Breast epithelium (tissue), 4 donors: ENCODE data around the gene GNA12. TPM values are rescaled to one million over a fixed set of nuclear protein-coding genes. Genes with fewer than 3 reads are reported as not detected.
A peak's percentile ranks its signal among the peaks of the same experiment; 100 is the strongest.

Source experiments
- DNase-seq, 2 donors: peaks; one replicate each; pipeline ENCODE4 v3.0.0-alpha.2; 2019; ENCODE audit warnings: low spot score in 2 of 2
- H3K27ac ChIP-seq, 2 donors: fragments of 200-600 bp; sonication (generic) in 1 of 2; one replicate each; pipeline ENCODE4 v1.5.1; 2016 to 2019; ENCODE audit warnings: mild to moderate bottlenecking in 1 of 2
- H3K27me3 ChIP-seq, 2 donors: fragments of 200-600 bp; sonication (generic) in 1 of 2; one replicate each; pipeline versions ENCODE4 v1.5.1 to v1.6.0; 2017 to 2019; ENCODE audit warnings: control low read depth in 1 of 2, mild to moderate bottlenecking in 1 of 2
- H3K36me3 ChIP-seq: fragments of 200-600 bp; one replicate; pipeline ENCODE4 v1.5.1; 2019
- H3K4me1 ChIP-seq, 2 donors: fragments of 200-600 bp; sonication (generic); one replicate each; pipeline ENCODE4 v1.5.1; 2016 to 2019; ENCODE audit warnings: control low read depth in 1 of 2
- H3K4me3 ChIP-seq, 3 donors: fragments of 200-600 bp; sonication (generic); 1 replicate in 2 of 3; 2 replicates in 1 of 3; pipeline ENCODE4 v1.5.1; 2016 to 2019; ENCODE audit warnings: mild to moderate bottlenecking in 3 of 3, moderate library complexity in 2 of 3
- H3K9me3 ChIP-seq, 2 donors: fragments of 200-600 bp; sonication (generic) in 1 of 2; one replicate each; pipeline ENCODE4 v1.5.1; 2016 to 2019; ENCODE audit warnings: control low read depth in 1 of 2
- POLR2A ChIP-seq: fragments of 450-650 bp; IDR thresholded peaks from one replicate; pipeline ENCODE4 v1.6.1; 2016; ENCODE audit warnings: antibody characterized with exemption, mild to moderate bottlenecking, moderate library complexity
- POLR2AphosphoS5 ChIP-seq, 3 donors: sonication (generic); formaldehyde crosslinking; IDR thresholded peaks; one replicate each; pipeline ENCODE4 v1.6.1; 2017; ENCODE audit warnings: antibody characterized with exemption in 3 of 3
- intact Hi-C: fragments of 100-400 bp; cut with DNase I; formaldehyde crosslinking; loops from one replicate; pipeline ENCODE4 v1.15.1; 2023; ENCODE audit warnings: low total_unique reads
- total RNA-seq, 3 donors: library from RNA; depleted of rRNA; stranded (reverse); fragments of >200 nt; gene quantifications; one replicate each; pipeline ENCODE4 v1.1.0, GENCODE V29; 2016
- TF ChIP-seq, protein P1 (sequence below), 3 donors: fragments of 450-650 bp; IDR thresholded peaks; one replicate each; pipeline ENCODE4 v1.5.1; 2016 to 2017; ENCODE audit warnings: antibody characterized with exemption in 3 of 3, mild to moderate bottlenecking in 3 of 3, moderate library complexity in 3 of 3

Gene GNA12
- total RNA-seq, 3 donors from 2014 or later, result 11.3 to 31.4 (median 24.9) TPM

DNA sequence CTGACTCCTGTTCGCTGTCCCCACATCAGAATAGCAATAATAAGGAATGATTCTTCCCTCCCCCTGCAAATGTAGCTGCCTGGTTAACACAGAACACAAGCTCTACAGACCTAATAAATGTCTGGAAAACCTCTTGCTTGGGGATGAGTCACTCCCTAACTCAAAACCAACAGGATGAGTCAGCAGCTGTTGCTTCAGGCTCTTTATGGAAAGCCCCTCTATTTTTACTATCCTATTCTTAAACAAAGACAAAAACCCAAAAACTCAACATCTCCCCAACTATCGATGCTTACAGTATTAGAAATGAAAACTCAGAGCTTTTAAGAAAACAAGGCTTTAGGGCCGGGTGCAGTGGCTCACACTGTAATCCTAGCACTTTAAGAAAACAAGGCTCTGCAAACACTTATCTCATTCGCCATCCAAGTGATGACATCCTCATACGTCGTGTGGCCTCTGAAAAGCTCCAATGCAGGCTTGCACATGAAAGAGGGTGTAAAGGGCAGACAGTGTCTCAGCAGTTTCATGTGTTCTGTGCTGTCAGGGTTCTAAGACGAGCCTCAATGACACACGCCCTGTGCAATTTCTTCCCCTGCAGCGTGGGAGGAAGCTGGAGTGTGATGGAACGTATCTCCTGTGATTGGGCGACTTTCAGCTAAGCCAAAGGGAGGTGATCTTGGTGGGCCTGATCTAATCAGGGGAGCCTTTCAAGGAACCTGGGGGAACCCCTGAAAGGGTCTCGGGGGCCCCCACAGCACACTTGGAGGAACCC is 86.0 kb downstream of the GNA12 start:
- no peaks in the 10 kb centered on the region for H3K36me3 ChIP-seq
- TF ChIP-seq POLR2A (no peak), POLR2AphosphoS5 (IDR thresholded peaks at IDR 0.05) (peak in 1 of 3 donors; percentile 41)
- TF ChIP-seq, protein P1, sequence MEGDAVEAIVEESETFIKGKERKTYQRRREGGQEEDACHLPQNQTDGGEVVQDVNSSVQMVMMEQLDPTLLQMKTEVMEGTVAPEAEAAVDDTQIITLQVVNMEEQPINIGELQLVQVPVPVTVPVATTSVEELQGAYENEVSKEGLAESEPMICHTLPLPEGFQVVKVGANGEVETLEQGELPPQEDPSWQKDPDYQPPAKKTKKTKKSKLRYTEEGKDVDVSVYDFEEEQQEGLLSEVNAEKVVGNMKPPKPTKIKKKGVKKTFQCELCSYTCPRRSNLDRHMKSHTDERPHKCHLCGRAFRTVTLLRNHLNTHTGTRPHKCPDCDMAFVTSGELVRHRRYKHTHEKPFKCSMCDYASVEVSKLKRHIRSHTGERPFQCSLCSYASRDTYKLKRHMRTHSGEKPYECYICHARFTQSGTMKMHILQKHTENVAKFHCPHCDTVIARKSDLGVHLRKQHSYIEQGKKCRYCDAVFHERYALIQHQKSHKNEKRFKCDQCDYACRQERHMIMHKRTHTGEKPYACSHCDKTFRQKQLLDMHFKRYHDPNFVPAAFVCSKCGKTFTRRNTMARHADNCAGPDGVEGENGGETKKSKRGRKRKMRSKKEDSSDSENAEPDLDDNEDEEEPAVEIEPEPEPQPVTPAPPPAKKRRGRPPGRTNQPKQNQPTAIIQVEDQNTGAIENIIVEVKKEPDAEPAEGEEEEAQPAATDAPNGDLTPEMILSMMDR (IDR thresholded peaks at IDR 0.05), result no peak
- H3K4me1 ChIP-seq, result peaks cover 10 to 16% of the 10 kb centered on the region in 2 donors
- peak overlapping the region; percentile 78 to 87 for H3K27ac ChIP-seq
- no peak overlapping the region for H3K4me3 ChIP-seq
- no peaks in the 10 kb centered on the region for H3K27me3 ChIP-seq
- no peaks in the 10 kb centered on the region for H3K9me3 ChIP-seq
- DNase-seq, result no peak
- intact Hi-C loops, result no loop called here

DNA sequence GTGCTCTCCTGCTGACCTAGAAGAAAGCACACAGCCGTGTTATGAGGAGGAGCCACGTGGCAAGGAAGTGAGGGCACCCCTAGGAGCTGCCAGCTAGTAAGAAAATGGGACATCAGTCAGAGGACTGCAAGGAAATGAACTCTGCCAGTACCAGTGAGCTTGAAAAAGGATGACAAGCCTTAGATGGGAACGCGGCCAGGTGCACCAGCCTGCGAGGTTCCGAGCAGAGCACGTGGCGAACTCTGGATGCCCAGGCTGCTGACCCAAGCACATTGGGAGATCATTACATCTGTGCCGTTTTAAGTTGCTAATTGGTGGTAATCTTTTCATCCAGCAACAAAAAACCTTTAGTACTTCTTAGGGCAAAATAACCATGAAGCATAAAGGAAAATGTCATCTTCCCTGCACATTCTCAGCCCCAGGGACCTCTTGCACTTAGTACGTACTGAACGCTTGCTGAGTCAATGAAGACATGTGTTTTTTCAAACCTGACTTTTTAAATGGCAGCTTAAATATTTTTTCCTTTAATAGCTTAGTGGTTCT is 86.7 kb downstream of the GNA12 start:
- Histone ChIP-seq H3K4me1 (peaks cover 5 to 13% of the 10 kb centered on the region in 2 donors), H3K36me3 (no peaks in the 10 kb centered on the region), H3K27ac (peak overlapping the region; percentile 66 to 78), H3K9me3 (no peaks in the 10 kb centered on the region), H3K27me3 (no peaks in the 10 kb centered on the region), H3K4me3 (no peak overlapping the region)
- peak; percentile 60 to 73 for DNase-seq
- no peak for TF ChIP-seq POLR2A
- peak in 2 of 3 donors; percentile 5 to 17 for TF ChIP-seq POLR2AphosphoS5 (IDR thresholded peaks at IDR 0.05)
- intact Hi-C loops, result no loop called here

DNA sequence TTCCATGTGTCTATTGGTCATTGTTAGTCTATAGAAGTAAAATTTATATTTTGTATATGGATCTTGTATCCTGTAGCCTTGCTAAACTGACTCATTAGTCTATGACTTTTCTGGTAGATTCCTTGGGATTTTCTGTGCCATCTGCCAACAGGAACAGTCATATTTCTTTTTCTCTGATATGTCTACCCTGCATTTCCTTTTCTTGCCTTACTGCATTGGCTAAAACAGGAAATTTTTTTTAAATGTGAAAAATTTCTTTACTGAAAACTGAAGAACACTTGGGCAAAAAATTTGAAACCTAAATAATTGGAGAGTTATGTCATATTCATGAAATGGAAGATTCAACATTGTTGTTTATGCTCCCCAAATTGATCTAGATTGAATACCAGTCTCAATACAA is 88.6 kb downstream of the GNA12 start:
- H3K27ac ChIP-seq, result no peak overlapping the region
- DNase-seq, result no peak
- TF ChIP-seq, protein P1 (IDR thresholded peaks at IDR 0.05), result no peak
- no peak for TF ChIP-seq POLR2A
- no peak for TF ChIP-seq POLR2AphosphoS5 (IDR thresholded peaks at IDR 0.05)
- intact Hi-C loops, result no loop called here
- no peaks in the 10 kb centered on the region for H3K9me3 ChIP-seq
- H3K4me1 ChIP-seq, result peaks cover 3 to 13% of the 10 kb centered on the region in 2 donors
- H3K4me3 ChIP-seq, result no peak overlapping the region
- H3K36me3 ChIP-seq, result no peaks in the 10 kb centered on the region
- H3K27me3 ChIP-seq, result no peaks in the 10 kb centered on the region

DNA sequence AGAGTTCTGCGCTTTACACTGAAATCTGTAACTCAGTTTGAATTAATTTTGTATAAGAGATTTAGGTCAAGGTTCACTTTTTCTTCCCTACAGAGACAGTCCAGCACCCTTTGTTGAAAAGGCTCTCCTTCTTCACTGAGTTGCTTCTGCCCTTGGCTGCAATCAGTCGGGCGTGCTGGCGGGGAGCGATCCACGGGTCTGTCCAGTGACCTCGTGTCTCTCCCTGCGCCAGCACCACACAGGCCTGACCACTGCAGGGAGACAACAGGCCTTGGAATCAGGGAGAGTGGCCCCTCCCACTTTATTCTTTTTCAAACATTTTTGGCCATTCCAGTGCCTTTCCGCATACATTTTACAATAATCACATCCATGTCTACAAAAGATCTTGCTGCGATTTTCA is 89.2 kb downstream of the GNA12 start:
- no peak for DNase-seq
- no peak overlapping the region for H3K4me3 ChIP-seq
- no peaks in the 10 kb centered on the region for H3K9me3 ChIP-seq
- no peak overlapping the region for H3K27ac ChIP-seq
- TF ChIP-seq POLR2AphosphoS5 (IDR thresholded peaks at IDR 0.05) (no peak), POLR2A (no peak)
- TF ChIP-seq, protein P1 (IDR thresholded peaks at IDR 0.05), result no peak
- H3K27me3 ChIP-seq, result no peaks in the 10 kb centered on the region
- peaks cover 0 to 13% of the 10 kb centered on the region in 2 donors for H3K4me1 ChIP-seq
- intact Hi-C loops, result no loop called here
- no peaks in the 10 kb centered on the region for H3K36me3 ChIP-seq

DNA sequence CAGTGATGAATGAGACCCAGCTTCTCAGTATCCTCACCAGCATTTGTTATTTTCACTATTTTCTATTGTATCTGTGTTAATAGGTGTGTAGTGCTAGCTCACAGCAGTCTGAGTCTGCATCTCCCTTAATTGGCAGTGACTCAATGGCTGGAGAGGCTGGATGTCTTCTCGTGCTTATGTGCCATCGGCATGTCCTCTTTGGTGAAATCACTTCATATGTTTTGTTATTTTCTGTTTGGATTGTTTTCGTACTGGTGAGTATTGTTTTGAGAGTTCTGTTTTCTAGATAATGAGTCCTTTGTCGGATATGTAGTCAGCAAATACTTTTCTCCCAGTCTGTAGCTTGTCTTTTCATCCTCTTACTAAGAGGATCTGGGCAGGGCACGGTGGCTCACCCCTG is 90.0 kb downstream of the GNA12 start:
- Histone ChIP-seq H3K4me3 (no peak overlapping the region), H3K36me3 (no peaks in the 10 kb centered on the region), H3K9me3 (no peaks in the 10 kb centered on the region), H3K27ac (no peak overlapping the region), H3K27me3 (no peaks in the 10 kb centered on the region), H3K4me1 (peaks cover 0 to 13% of the 10 kb centered on the region in 2 donors)
- intact Hi-C loops, result no loop called here
- TF ChIP-seq POLR2A, result no peak
- no peak for TF ChIP-seq POLR2AphosphoS5 (IDR thresholded peaks at IDR 0.05)
- no peak for DNase-seq

DNA sequence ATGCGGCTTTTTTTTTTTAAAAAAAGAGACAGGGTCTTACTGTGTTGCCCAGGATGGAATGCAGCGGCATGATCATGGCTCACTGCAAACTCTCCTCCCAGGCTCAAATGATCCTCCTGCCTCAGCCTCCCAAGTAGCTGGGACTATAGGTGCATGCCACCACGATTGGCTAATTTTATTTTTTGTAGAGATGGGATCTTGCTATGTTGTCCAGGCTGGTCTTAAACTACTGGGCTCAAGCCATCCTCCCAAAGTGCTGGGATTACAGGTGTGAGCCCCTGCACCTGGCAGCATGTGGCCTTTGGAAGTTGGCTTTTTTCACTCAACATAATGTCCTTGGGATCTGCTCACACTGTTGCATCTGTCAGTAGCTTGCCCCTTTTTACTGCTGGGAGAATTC is 91.0 kb downstream of the GNA12 start:
- peaks cover 0 to 9% of the 10 kb centered on the region in 2 donors for H3K4me1 ChIP-seq
- DNase-seq, result no peak
- intact Hi-C loops, result no loop called here
- no peak overlapping the region for H3K27ac ChIP-seq
- H3K27me3 ChIP-seq, result no peaks in the 10 kb centered on the region
- H3K4me3 ChIP-seq, result no peak overlapping the region
- no peaks in the 10 kb centered on the region for H3K9me3 ChIP-seq
- TF ChIP-seq POLR2AphosphoS5 (IDR thresholded peaks at IDR 0.05) (no peak), POLR2A (no peak)
- TF ChIP-seq, protein P1 (IDR thresholded peaks at IDR 0.05), result no peak
- H3K36me3 ChIP-seq, result no peaks in the 10 kb centered on the region
